ENCODE data around the gene TMCO5A. TPM values are rescaled to one million over a fixed set of nuclear protein-coding genes. Genes with fewer than 3 reads are reported as not detected.

The TMCO5A gene
- total RNA-seq, 2 donors from 2014 or later = not detected

GRCh38 chr15:37921527-37922385, 12.7 kb upstream of the TMCO5A start:
- no peak for TF ChIP-seq CTCF (IDR thresholded peaks at IDR 0.05)
- TF ChIP-seq POLR2A (IDR thresholded peaks at IDR 0.05) = no peak
- Histone ChIP-seq H3K4me1 (peaks cover 6% of the 10 kb centered on the region), H3K9me3 (no peaks in the 10 kb centered on the region), H3K27me3 (no peaks in the 10 kb centered on the region), H3K27ac (peak overlapping the region in 2 of 4 donors; percentile 9 to 13), H3K36me3 (replicated peaks in 1 of 2; ENCODE audit: insufficient read depth in 1 of 2, low read depth in 2 of 2) (no peaks in the 10 kb centered on the region), H3K4me3 (no peak overlapping the region)
- ATAC-seq = no peak
- DNase-seq = no peak
- intact Hi-C loops (cut with DNase I) = no loop called here
- 75 to 76% methylated on average over 4 to 6 of the region's 6 CpGs for WGBS, 2 donors

- Histone ChIP-seq H3K9me3 (no peaks in the 10 kb centered on the region), H3K36me3 (replicated peaks in 1 of 2; ENCODE audit: insufficient read depth in 1 of 2, low read depth in 2 of 2) (no peaks in the 10 kb centered on the region), H3K4me3 (no peak overlapping the region), H3K27ac (no peak overlapping the region), H3K27me3 (no peaks in the 10 kb centered on the region), H3K4me1 (peaks cover 6% of the 10 kb centered on the region)
- no peak for TF ChIP-seq POLR2A (IDR thresholded peaks at IDR 0.05)
- TF ChIP-seq CTCF (IDR thresholded peaks at IDR 0.05) = no peak
- DNase-seq (no peak), ATAC-seq (no peak)
- intact Hi-C loops (cut with DNase I) = no loop called here
- WGBS, 2 donors = 17 to 35% methylated on average over 3 of the region's 3 CpGs
Observed at GRCh38 chr15:37926136-37926535, 8.3 kb upstream of the TMCO5A start.

- no peaks in the 10 kb centered on the region for H3K36me3 ChIP-seq (replicated peaks in 1 of 2; ENCODE audit: insufficient read depth in 1 of 2, low read depth in 2 of 2)
- no peaks in the 10 kb centered on the region for H3K9me3 ChIP-seq
- 38 to 55% methylated on average over 1 of the region's 1 CpG for WGBS, 2 donors
- H3K27ac ChIP-seq = no peak overlapping the region
- no peak overlapping the region for H3K4me3 ChIP-seq
- TF ChIP-seq CTCF (IDR thresholded peaks at IDR 0.05) = no peak
- intact Hi-C loops (cut with DNase I) = no loop called here
- no peak for ATAC-seq
- no peaks in the 10 kb centered on the region for H3K27me3 ChIP-seq
- H3K4me1 ChIP-seq = peaks cover 6% of the 10 kb centered on the region
- no peak for DNase-seq
Observed at GRCh38 chr15:37929238-37929637, 5.2 kb upstream of the TMCO5A start.

- Histone ChIP-seq H3K4me1 (peaks cover 4% of the 10 kb centered on the region), H3K4me3 (no peak overlapping the region), H3K9me3 (no peaks in the 10 kb centered on the region), H3K27me3 (no peaks in the 10 kb centered on the region), H3K36me3 (replicated peaks in 1 of 2; ENCODE audit: insufficient read depth in 1 of 2, low read depth in 2 of 2) (no peaks in the 10 kb centered on the region), H3K27ac (no peak overlapping the region)
- intact Hi-C loops (cut with DNase I) = no loop called here
- TF ChIP-seq POLR2A (IDR thresholded peaks at IDR 0.05) (no peak), CTCF (IDR thresholded peaks at IDR 0.05) (no peak)
- no peak for DNase-seq
- ATAC-seq = no peak
Observed at GRCh38 chr15:37931321-37931720, 3.1 kb upstream of the TMCO5A start.

DNA sequence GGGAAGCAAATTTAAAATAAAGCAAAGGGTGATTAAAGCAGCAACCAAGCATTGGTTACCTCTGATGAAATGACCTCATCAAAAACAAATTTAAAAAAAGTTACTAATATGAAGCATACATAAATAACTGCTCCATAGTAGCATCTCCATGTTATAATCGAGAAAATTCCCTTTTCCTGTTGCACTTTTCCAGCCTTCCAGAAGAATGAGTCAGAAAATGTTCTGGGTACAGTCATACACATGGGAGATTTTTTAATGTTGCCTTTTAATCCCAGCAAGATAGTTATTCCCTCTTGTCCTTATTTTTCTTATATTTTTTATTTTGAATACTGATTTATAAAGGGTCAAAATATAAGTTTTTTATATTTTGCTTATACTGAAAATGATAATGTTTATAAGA, 2.6 kb upstream of the TMCO5A start:
- intact Hi-C loops (cut with DNase I) = no loop called here
- ATAC-seq (no peak), DNase-seq (no peak)
- H3K4me3 ChIP-seq = no peak overlapping the region
- TF ChIP-seq CTCF (IDR thresholded peaks at IDR 0.05) = no peak
- no peak for TF ChIP-seq POLR2A (IDR thresholded peaks at IDR 0.05)
- H3K27me3 ChIP-seq = no peaks in the 10 kb centered on the region
- 68 to 78% methylated on average over 1 of the region's 1 CpG for WGBS, 2 donors
- no peaks in the 10 kb centered on the region for H3K9me3 ChIP-seq
- no peaks in the 10 kb centered on the region for H3K36me3 ChIP-seq (replicated peaks in 1 of 2; ENCODE audit: insufficient read depth in 1 of 2, low read depth in 2 of 2)
- no peak overlapping the region for H3K27ac ChIP-seq
- H3K4me1 ChIP-seq = no peaks in the 10 kb centered on the region
